HG03103 (cell line): ENCODE results near the gene ABITRAM.

ENCODE experiments used
- ATAC-seq: cut with Tn5 transposase; IDR thresholded peaks from one replicate; pipeline ENCODE4 v1.9.1; 2021; ENCODE audit warnings: low read depth; ENCODE audit not compliant: unreplicated experiment

Gene ABITRAM

GRCh38 chr9:108980893-108981292 is 46.7 kb downstream of the ABITRAM start:
- no peak for ATAC-seq

GRCh38 chr9:108983885-108984284 is 49.7 kb downstream of the ABITRAM start:
- ATAC-seq = no peak
